NCI-H748 (cell line): ENCODE measurements around the gene UPK1A.
A peak's percentile ranks its signal among the peaks of the same experiment; 100 is the strongest.
"Not testable (repeated sequence)": the region's sequence is repeated elsewhere in the genome, so short reads cannot be mapped to it uniquely, and the experiment has no call there.

Source experiments
- DNase-seq: peaks from one replicate; lab custom pipeline; 2025; ENCODE audit not compliant: unreplicated experiment; lab: John Stamatoyannopoulos, UW

The UPK1A gene

DNA sequence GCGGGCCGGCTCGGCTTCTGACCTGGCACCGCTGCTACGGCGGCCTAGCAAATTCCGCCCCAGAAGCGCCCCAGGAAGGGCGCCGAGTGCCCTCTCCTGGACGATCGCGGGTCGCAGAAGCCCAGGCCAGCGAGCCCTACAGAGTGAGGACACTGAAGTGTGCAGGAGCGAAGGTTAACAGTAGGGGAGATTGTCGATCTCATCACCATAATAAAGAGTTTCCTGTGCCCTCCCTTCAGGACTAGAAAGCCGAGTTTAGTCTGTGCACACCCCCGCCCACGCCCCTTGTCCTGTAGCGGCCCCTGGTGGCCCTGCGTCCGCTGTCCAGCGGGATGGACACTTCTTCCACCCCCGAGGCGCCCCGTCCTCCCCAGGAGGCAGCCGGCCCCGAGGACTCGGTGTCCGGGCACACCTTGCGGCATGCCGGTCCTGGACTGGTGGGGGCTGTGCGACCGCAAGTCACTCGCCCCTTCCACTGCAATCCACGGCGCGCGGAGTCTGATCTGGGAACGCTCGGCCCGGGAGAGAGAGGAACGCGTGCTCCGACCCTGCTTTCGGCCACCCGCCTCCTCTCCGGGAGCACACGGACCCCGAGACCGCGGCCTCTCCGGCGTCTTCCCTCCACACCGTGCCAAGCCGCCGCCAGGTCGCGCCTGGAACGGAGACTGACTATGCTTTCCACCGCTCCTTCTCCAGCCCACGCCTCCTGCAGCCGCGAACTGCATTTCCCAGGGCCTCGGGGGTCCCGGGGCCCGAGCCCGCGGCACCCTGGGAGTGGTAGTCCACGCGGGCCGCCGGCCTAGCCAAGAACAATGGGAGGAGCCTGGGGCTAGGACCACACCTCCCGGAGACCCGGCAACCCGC lies 50.7 kb downstream of the UPK1A start:
- peak; percentile 97 for DNase-seq

DNA sequence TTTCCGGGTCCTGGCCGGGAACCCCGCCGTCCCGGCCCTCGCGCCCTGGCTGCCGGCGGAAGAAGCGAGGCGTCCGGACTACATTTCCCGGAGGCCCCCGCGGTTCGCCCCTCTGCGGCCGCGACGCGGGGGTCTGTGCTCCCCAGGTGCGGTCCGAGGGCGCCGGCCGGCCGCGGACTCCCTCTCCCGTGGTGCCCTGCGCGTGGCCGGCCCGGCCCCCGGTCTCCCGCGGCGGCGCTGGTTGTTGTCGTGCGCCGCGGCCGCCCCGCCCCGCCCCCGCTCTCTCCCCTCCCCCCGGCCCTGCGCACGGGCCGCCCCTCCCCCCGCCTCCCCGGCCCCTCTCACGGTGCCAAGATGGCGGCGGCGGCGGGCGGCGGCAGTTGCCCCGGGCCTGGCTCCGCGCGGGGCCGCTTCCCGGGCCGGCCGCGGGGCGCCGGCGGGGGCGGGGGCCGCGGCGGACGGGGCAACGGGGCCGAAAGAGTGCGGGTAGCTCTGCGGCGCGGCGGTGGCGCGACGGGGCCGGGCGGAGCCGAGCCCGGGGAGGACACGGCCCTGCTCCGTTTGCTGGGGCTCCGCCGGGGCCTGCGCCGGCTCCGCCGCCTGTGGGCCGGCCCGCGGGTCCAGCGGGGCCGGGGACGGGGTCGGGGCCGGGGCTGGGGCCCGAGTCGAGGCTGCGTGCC lies 51.5 kb downstream of the UPK1A start, which contains the start of gene KMT2B:
KMT2B (plus strand) TSS at position 339 of the 680 bp plus-strand sequence; CDS start at position 355, 16 bp downstream.
- DNase-seq: peak; percentile 99

DNA sequence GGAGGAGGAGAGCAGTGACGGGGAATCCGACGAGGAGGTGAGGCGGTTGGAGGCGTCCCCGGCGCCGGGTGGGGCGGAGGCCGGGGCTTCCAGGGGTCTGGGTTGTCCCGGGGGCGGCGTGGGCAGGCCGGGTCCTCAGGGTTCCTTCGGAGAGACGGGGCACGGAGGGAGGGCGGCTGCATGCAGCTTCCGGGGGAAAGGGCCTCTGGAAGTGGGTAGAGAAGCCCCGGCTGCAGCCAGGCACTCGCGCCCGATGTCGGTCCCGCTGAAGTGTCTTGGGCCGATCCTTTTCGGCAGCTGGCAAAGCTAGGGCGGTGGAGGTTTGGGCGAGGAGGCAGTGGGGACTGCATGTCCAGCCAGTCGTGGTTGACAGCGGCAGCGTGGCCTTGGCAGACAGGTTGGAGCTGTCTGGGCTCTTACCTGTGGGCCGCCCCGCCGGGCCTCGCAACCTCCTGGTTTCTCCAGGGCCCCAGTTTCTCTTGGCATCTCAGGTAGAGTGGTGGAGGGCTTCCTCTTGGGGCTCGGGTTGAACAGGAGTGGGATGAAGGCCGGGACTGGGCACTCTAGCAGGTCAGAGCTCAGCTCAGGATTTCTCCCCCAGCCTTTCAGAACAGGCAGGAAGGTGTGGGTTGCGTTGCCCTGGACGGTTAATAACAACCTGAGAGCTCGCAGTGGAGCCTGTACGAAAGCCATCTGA lies 52.2 kb downstream of the UPK1A start:
- DNase-seq: peak; percentile 45

DNA sequence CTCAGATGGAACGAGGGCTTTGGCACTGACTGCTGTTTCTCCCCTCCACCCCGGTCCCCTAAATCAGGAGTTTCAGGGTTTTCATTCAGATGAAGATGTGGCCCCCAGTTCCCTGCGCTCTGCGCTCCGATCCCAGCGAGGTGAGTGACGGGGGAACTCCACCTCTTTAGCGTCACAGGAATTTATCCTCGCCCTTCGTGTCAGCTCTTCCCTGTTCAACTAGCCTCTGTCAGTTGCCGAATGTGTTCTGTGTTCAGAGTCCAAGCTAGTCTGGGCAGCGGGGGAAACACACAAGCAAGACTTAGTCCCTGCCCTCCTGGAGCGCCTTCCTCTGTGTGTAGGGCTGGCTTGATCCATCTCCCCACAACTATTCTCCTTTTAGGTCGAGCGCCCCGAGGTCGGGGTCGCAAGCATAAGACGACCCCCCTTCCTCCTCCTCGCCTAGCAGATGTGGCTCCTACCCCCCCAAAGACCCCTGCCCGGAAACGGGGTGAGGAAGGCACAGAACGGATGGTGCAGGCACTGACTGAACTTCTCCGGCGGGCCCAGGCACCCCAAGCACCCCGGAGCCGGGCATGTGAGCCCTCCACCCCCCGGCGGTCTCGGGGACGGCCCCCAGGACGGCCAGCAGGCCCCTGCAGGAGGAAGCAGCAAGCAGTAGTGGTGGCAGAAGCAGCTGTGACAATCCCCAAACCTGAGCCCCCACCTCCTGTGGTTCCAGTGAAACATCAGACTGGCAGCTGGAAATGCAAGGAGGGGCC lies 53.3 kb downstream of the UPK1A start:
- DNase-seq: no peak

DNA sequence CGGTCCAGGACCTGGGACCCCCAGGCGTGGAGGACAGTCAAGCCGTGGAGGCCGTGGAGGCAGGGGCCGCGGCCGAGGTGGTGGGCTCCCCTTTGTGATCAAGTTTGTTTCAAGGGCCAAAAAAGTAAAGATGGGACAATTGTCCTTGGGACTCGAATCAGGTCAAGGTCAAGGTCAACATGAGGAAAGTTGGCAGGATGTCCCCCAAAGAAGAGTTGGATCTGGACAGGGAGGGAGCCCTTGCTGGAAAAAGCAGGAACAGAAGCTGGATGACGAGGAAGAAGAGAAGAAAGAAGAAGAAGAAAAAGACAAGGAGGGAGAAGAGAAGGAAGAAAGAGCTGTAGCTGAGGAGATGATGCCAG lies 53.8 kb downstream of the UPK1A start:
- DNase-seq: no peak

DNA sequence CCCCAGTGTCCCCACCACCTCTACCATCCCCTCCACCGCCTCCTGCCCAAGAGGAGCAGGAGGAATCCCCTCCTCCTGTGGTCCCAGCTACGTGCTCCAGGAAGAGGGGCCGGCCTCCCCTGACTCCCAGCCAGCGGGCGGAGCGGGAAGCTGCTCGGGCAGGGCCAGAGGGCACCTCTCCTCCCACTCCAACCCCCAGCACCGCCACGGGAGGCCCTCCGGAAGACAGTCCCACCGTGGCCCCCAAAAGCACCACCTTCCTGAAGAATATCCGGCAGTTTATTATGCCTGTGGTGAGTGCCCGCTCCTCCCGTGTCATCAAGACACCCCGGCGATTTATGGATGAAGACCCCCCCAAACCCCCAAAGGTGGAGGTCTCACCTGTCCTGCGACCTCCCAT lies 54.3 kb downstream of the UPK1A start:
- DNase-seq: no peak

DNA sequence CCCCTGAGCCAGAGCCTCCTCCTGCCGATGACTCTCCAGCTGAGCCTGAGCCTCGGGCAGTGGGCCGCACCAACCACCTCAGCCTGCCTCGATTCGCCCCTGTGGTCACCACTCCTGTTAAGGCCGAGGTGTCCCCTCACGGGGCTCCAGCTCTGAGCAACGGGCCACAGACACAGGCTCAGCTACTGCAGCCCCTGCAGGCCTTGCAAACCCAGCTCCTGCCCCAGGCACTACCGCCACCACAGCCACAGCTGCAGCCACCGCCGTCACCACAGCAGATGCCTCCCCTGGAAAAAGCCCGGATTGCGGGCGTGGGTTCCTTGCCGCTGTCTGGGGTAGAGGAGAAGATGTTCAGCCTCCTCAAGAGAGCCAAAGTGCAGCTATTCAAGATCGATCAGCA lies 55.1 kb downstream of the UPK1A start:
- DNase-seq: no peak

DNA sequence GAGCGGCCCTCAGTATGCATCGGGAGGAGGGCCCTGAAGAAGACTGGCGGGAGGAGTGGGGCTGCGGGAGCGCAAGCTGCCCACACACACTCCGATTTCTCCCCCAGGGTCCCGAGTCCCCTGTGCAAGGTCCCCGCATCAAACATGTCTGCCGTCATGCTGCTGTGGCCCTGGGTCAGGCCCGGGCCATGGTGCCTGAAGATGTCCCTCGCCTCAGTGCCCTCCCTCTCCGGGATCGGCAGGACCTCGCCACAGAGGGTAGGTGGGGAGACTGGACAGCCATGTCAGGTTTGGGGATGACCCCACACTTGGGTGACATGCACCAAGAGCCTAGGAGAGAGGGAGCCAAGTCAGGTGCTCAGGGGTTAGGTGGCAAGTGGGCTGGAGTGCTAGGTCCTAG lies 56.1 kb downstream of the UPK1A start:
- no peak for DNase-seq

DNA sequence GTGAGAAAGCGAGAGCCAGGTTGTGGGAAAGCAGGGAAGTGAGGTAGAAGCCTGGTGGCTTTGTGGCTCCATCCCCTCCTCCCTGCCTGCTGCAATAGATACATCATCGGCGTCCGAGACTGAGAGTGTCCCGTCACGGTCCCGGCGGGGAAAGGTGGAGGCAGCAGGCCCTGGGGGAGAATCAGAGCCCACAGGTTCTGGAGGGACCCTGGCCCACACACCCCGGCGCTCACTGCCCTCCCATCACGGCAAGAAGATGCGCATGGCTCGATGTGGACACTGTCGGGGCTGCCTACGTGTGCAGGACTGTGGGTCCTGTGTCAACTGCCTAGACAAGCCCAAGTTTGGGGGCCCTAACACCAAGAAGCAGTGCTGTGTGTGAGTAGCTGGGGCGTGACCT lies 56.6 kb downstream of the UPK1A start:
- DNase-seq: no peak

DNA sequence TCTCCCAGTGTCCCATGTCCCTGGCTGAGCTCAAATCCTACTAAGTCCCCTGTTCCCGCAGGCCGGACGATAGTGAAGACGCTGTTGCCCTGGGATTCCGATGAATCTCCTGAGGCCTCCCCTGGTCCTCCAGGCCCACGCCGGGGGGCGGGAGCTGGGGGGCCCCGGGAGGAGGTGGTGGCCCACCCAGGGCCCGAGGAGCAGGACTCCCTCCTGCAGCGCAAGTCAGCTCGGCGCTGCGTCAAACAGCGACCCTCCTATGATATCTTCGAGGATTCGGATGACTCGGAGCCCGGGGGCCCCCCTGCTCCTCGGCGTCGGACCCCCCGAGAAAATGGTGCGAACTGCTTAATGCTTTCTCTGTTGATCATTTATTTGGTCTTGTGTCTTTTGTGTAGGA lies 57.4 kb downstream of the UPK1A start:
- no peak for DNase-seq

DNA sequence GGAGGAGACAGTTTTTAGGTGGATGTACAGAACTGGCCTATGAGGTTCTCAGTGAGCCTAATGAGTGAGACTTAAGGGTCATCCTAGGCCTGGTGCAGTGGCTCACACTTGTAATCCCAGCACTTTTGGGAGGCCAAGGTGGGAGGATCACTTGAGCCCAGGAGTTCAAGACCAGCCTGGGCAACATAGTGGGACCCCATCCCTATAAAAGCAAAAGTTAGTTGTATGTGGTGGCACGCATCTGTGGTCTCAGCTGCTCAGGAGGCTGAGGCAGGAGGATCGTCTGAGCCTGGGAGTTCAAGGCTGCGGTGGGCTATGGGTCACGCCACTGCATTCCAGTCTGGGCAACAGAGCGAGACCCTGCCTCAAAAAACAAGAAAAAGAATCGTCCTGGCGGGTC lies 57.8 kb downstream of the UPK1A start:
- DNase-seq: not testable (repeated sequence)

DNA sequence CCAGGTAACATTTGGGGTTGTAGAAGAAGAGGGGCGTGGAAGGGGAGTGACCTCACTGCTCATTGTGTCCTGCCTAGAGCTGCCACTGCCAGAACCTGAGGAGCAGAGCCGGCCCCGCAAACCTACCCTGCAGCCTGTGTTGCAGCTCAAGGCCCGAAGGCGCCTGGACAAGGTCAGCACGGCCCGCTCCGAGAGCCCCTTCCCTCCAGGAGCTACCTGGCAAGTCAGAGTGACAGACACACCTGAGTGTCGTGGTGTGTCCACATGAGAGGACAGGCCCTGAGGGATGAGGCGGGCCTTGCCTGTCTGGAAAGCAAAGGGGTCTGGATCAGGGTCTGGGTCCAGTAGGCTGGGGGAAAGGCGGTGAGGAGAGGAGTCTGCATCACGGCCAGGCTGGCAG lies 58.2 kb downstream of the UPK1A start:
- no peak for DNase-seq

DNA sequence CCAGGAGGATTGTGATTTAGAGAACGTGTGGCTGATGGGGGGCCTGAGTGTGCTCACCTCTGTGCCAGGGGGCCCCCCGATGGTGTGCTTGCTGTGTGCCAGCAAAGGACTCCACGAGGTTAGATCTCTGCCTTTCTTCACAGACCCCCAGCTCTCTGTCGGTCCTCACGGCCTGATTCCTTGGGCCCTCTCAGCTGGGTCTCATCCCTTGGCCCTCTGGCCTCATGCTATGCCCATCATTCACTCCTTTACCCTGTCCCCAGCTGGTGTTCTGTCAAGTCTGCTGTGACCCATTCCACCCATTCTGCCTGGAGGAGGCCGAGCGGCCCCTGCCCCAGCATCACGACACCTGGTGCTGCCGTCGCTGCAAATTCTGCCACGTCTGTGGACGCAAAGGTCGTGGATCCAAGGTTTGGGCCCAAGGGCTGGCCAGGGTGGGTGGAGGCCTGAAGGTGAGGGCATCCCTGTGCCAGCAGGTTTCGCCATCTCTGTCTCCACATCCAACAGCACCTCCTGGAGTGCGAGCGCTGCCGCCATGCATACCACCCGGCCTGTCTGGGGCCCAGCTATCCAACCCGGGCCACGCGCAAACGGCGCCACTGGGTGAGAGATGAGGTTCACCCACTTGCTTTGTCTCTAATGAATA lies 59.0 kb downstream of the UPK1A start:
- DNase-seq: no peak

DNA sequence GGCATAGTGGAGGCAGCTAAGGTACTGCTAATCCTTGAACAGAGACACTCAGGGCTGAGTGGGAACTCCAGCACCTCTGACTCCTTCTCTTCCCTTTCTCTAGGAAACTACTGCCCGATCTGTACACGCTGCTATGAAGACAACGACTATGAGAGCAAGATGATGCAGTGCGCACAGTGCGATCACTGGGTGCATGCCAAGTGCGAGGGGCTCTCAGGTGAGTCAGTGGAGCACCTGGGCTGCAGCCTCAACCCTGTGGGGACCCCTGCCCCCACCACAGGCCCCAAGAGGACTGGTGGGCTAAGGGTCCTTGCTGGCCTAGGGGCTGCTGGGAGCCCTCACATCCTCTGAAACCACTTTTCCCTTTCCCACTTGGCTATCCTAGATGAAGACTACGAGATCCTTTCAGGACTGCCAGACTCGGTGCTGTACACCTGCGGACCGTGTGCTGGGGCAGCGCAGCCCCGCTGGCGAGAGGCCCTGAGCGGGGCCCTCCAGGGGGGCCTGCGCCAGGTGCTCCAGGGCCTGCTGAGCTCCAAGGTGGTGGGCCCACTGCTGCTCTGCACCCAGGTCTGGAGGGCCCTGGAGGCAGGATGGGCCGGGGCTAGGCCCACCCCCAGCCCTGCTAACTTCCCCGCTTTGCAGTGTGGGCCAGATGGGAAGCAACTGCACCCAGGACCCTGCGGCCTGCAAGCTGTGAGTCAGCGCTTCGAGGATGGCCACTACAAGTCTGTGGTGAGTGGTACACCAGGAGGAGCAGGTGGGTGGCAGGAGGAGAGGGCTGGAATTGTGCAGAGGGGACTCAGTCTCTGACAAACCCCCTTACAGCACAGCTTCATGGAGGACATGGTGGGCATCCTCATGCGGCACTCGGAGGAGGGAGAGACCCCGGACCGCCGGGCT lies 61.0 kb downstream of the UPK1A start:
- DNase-seq: no peak
